GM12873 (cell line): Measurements from ENCODE around the gene HIGD1C.

Source experiments
- CTCF ChIP-seq: IDR thresholded peaks from 2 replicates; pipeline ENCODE4 v1.5.1; 2012; ENCODE audit warnings: low read depth, mild to moderate bottlenecking, moderate library complexity, low read length, control low read depth; ENCODE audit not compliant: insufficient read depth; ENCODE audit errors: missing control alignments

The HIGD1C gene

GRCh38 chr12:51005030-51005429 lies 52.7 kb downstream of the HIGD1C start:
- no peak for TF ChIP-seq CTCF

- TF ChIP-seq CTCF: no peak
Observed at GRCh38 chr12:51005671-51006070, 53.3 kb downstream of the HIGD1C start.

GRCh38 chr12:51008329-51009055 lies 56.1 kb downstream of the HIGD1C start:
- TF ChIP-seq CTCF: no peak

- TF ChIP-seq CTCF: no peak
Observed at GRCh38 chr12:51009056-51009440, 56.7 kb downstream of the HIGD1C start.

GRCh38 chr12:51011955-51012354 lies 59.6 kb downstream of the HIGD1C start:
- no peak for TF ChIP-seq CTCF

GRCh38 chr12:51012570-51013236 lies 60.4 kb downstream of the HIGD1C start:
- TF ChIP-seq CTCF: no peak

- no peak for TF ChIP-seq CTCF
Observed at GRCh38 chr12:51013441-51013840, 61.1 kb downstream of the HIGD1C start.
